ENCODE measurements around the gene RTN4RL1.
A peak's percentile ranks its signal among the peaks of the same experiment; 100 is the strongest.

The RTN4RL1 gene

DNA sequence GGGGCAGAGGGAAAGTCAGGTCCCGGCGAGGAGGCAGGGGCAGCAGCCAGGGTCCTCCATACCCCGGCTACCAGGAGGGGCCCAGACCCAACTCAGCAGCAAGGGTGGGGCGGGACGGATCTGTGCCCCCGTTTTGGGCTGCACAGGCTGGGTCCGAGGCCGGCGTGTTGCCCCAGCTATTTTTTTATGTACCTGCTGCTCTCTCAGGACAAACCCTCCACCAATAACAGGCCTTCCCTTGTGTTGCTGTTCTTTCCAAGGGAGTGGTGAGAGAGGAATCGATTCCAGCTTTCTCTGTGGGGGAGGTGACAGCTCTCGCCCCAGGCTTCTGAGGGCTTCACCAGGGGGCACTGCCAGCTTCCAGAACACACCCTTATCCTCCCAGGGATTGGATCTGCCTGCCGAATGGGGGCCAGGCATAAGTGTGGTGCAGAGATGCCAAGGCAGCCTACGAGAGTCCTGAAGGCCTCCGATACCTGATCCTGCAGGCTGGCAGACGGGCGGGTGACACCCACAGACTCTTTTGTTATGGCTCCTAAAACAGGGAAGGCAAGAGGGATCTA is 22.3 kb downstream of the RTN4RL1 start:
- H3K4me1 ChIP-seq (ENCODE audit: control insufficient read depth in 1 of 2, insufficient read depth in 2 of 2, low read length in 2 of 2): peaks cover 10 to 16% of the 10 kb centered on the region in 2 donors
- H3K27ac ChIP-seq (ENCODE audit: low read depth, low read length): no peak overlapping the region
- H3K4me3 ChIP-seq (ENCODE audit: low read depth in 1 of 2, low read length in 2 of 2): no peak overlapping the region
- H3K36me3 ChIP-seq (ENCODE audit: control insufficient read depth in 1 of 2, insufficient read depth in 2 of 2, low read length in 2 of 2): no peaks in the 10 kb centered on the region
- H3K9ac ChIP-seq (ENCODE audit: low read depth in 1 of 2, low read length in 2 of 2): no peak overlapping the region
- no peaks in the 10 kb centered on the region for H3K27me3 ChIP-seq (ENCODE audit: control insufficient read depth in 1 of 2, insufficient read depth in 2 of 2, low read length in 2 of 2)
- H3K9me3 ChIP-seq (ENCODE audit: control insufficient read depth in 1 of 2, low read length in 2 of 2): no peaks in the 10 kb centered on the region

DNA sequence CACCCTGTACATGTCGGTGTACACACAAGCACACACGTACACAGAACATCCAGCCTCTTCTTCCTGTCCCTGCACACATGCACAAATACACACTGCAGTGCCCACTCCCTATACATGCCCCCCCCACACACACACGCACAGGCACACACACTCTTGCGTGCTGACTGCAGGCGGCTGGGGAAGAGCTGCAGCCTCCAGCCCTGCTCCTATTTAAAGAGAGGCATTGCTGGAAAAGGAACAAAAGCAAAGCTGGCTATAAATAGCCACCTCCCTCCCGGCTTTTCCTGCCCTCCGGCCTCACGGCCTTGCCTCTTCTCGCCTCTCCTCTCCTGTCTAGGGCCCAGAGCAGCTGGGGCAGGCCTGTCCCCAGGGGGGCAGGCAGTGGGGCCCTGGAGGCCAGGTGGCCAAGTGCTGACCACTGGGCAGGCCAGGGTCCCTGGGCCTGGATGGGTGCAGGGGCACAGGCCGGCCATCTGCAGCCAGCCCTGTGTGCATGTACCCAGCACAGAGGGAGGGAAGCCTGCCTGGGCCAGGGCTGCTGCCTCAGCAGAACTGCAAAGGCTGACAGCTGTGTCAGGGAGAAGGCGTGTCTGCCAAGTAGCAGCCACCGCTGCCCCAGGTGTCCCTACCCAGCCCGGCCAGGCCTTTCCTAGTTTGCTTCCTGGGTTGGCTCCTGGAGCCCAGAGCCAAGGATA is 25.4 kb downstream of the RTN4RL1 start:
- Histone ChIP-seq H3K4me3 (ENCODE audit: low read depth in 1 of 2, low read length in 2 of 2) (peak overlapping the region in 1 of 2 donors; percentile 28), H3K4me1 (ENCODE audit: control insufficient read depth in 1 of 2, insufficient read depth in 2 of 2, low read length in 2 of 2) (peaks cover 31 to 35% of the 10 kb centered on the region in 2 donors), H3K9ac (ENCODE audit: low read depth in 1 of 2, low read length in 2 of 2) (peak overlapping the region in 1 of 2 donors; percentile 32), H3K27me3 (ENCODE audit: control insufficient read depth in 1 of 2, insufficient read depth in 2 of 2, low read length in 2 of 2) (no peaks in the 10 kb centered on the region), H3K9me3 (ENCODE audit: control insufficient read depth in 1 of 2, low read length in 2 of 2) (no peaks in the 10 kb centered on the region), H3K36me3 (ENCODE audit: control insufficient read depth in 1 of 2, insufficient read depth in 2 of 2, low read length in 2 of 2) (no peaks in the 10 kb centered on the region), H3K27ac (ENCODE audit: low read depth, low read length) (peak overlapping the region; percentile 32)

DNA sequence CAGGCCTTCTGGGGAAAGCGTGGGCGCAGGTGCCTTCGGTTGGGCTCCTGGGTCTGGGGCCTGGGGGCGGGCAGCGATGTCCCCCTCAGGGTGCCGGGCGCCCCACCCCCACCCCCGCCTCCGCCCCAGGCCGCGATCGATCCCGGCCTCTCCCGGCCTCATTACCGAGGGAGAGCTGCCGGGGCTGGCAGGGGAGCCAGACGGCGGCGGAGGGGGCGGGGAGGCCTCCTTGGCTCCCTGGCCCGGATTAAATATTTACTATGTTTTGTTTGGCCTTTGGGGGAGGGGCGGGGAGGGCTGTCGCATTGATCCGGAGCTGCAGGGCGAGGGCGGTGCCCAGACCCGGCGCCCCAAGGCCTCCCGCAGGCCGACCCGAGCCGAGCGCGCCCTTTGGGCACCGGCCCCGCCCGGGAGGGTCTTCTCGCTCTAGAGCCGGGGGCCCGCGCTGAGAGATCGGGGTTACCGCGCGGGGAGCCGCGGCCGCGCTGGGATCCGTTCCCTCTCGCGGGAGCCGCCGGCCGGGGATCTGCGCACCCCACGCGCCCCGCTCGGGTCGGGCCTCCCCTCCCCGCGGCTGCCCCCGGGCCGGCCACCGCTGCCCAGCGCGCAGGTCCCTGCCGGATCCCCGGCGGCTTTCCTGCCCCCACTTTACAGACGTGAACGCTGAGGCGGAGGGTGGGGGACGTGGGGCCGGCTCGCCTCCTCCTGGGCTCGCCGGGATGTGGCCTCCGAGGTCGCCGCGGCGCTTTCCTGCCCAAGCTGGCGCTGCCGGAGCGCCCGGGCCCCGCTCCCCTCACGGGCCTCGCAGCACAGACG is 27.0 kb downstream of the RTN4RL1 start:
- H3K9ac ChIP-seq (ENCODE audit: low read depth in 1 of 2, low read length in 2 of 2): no peak overlapping the region
- peak overlapping the region; percentile 35 to 48 for H3K4me3 ChIP-seq (ENCODE audit: low read depth in 1 of 2, low read length in 2 of 2)
- H3K4me1 ChIP-seq (ENCODE audit: control insufficient read depth in 1 of 2, insufficient read depth in 2 of 2, low read length in 2 of 2): peaks cover 31 to 35% of the 10 kb centered on the region in 2 donors
- H3K36me3 ChIP-seq (ENCODE audit: control insufficient read depth in 1 of 2, insufficient read depth in 2 of 2, low read length in 2 of 2): no peaks in the 10 kb centered on the region
- peak overlapping the region; percentile 75 for H3K27ac ChIP-seq (ENCODE audit: low read depth, low read length)
- H3K27me3 ChIP-seq (ENCODE audit: control insufficient read depth in 1 of 2, insufficient read depth in 2 of 2, low read length in 2 of 2): no peaks in the 10 kb centered on the region
- no peaks in the 10 kb centered on the region for H3K9me3 ChIP-seq (ENCODE audit: control insufficient read depth in 1 of 2, low read length in 2 of 2)

DNA sequence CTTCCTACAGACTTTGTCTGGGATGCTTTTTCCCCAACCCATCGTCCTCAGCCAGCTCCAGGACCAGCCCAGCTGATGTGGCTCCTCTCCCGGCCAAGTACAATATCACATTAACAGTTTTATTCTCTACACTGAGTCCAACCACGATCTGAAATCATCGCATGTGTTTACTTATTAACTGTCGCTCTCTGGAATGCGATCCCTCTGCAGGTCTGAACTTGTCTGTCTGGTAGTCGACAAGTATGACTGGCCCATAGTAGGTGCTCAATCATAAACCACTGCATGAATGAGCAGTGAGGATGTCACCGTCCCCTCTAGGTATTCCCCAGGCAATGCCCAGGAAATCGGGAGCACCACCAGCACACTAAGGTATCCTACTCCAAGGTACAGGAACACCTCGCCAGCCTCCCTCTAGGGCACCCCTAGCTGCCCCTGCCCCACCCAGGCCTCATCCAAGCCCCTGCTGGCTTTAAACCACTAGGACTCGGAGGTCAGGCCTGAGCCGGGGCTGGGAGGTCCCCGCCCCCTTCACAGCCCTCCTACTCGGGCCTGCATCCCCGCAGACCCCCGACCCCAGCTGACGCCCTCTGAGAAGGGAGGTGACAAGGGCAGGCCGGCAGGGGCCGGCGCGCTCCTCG is 27.7 kb downstream of the RTN4RL1 start:
- Histone ChIP-seq H3K27ac (ENCODE audit: low read depth, low read length) (peak overlapping the region; percentile 75), H3K36me3 (ENCODE audit: control insufficient read depth in 1 of 2, insufficient read depth in 2 of 2, low read length in 2 of 2) (no peaks in the 10 kb centered on the region), H3K9me3 (ENCODE audit: control insufficient read depth in 1 of 2, low read length in 2 of 2) (no peaks in the 10 kb centered on the region), H3K27me3 (ENCODE audit: control insufficient read depth in 1 of 2, insufficient read depth in 2 of 2, low read length in 2 of 2) (no peaks in the 10 kb centered on the region), H3K9ac (ENCODE audit: low read depth in 1 of 2, low read length in 2 of 2) (no peak overlapping the region), H3K4me1 (ENCODE audit: control insufficient read depth in 1 of 2, insufficient read depth in 2 of 2, low read length in 2 of 2) (peaks cover 31 to 35% of the 10 kb centered on the region in 2 donors), H3K4me3 (ENCODE audit: low read depth in 1 of 2, low read length in 2 of 2) (peak overlapping the region in 1 of 2 donors; percentile 35)

DNA sequence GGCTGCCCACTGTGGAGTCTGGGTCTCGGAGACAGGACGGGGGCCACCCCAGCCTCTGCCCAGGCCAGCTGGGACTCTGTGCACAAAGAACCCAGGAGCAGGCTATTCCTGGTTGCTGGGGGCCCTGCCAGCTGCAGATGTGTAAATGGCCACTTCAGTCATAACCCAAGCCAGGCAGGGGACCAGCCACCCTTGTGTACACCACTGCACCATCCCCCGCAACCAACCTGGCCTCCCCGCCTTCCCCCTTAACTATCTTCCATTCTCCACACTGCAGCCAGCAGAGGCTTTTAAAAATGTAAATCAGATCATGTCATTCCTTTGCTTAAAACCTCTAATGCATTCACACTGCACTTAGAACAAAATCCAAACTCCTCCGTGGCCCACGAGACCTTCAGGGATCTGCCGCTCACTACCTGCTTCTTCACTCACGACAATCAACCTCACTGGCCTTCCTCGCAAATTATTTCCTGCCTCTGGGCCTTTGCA is 28.3 kb downstream of the RTN4RL1 start:
- no peaks in the 10 kb centered on the region for H3K27me3 ChIP-seq (ENCODE audit: control insufficient read depth in 1 of 2, insufficient read depth in 2 of 2, low read length in 2 of 2)
- H3K4me1 ChIP-seq (ENCODE audit: control insufficient read depth in 1 of 2, insufficient read depth in 2 of 2, low read length in 2 of 2): peaks cover 31 to 35% of the 10 kb centered on the region in 2 donors
- no peak overlapping the region for H3K27ac ChIP-seq (ENCODE audit: low read depth, low read length)
- no peak overlapping the region for H3K4me3 ChIP-seq (ENCODE audit: low read depth in 1 of 2, low read length in 2 of 2)
- no peak overlapping the region for H3K9ac ChIP-seq (ENCODE audit: low read depth in 1 of 2, low read length in 2 of 2)
- no peaks in the 10 kb centered on the region for H3K9me3 ChIP-seq (ENCODE audit: control insufficient read depth in 1 of 2, low read length in 2 of 2)
- H3K36me3 ChIP-seq (ENCODE audit: control insufficient read depth in 1 of 2, insufficient read depth in 2 of 2, low read length in 2 of 2): no peaks in the 10 kb centered on the region

DNA sequence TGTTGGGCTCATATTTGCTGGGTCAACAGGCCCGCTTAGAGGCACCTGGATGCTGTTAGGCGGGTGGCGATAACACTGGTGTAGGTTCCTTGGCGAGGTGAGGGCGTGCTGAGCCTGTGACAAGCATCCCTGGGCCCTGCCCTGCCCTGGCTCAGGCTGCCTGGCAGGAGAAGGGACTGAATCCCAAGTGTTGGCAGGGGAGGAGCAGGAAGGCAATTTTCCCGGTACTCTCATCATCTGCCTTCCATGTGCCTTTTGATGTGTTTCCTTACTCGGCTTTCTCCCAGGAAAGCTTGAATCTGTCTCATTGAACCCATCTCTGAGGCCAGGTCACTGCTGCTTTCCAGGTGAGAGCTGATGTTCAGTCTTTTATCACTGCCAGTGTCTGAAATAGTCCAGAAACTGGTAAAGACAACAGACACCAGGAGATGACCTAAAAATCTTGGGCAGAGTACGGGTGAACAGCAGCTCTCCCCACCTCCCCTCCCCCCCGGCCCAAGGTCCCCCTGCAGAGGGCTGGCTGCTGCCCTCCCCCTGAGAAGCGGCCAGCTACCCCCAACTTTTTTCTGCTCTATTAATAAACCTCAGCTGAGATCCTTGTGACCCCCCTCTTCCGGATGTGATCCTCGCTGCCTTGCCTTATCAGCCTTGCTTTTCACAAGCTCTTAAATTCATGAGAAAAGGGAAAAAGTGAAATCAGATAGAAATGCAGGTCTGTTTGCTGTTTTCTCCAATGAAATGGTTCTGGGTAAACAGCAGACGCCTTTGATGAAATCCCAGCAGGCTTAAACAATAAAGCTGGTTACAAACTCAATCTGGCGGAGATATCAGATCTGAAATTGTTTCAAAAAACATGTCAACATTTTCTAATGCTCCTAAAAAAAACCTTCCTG is 29.0 kb downstream of the RTN4RL1 start:
- no peaks in the 10 kb centered on the region for H3K9me3 ChIP-seq (ENCODE audit: control insufficient read depth in 1 of 2, low read length in 2 of 2)
- peak overlapping the region; percentile 44 to 59 for H3K4me3 ChIP-seq (ENCODE audit: low read depth in 1 of 2, low read length in 2 of 2)
- no peak overlapping the region for H3K27ac ChIP-seq (ENCODE audit: low read depth, low read length)
- H3K4me1 ChIP-seq (ENCODE audit: control insufficient read depth in 1 of 2, insufficient read depth in 2 of 2, low read length in 2 of 2): peaks cover 31 to 35% of the 10 kb centered on the region in 2 donors
- no peaks in the 10 kb centered on the region for H3K36me3 ChIP-seq (ENCODE audit: control insufficient read depth in 1 of 2, insufficient read depth in 2 of 2, low read length in 2 of 2)
- H3K9ac ChIP-seq (ENCODE audit: low read depth in 1 of 2, low read length in 2 of 2): peak overlapping the region in 1 of 2 donors; percentile 1
- no peaks in the 10 kb centered on the region for H3K27me3 ChIP-seq (ENCODE audit: control insufficient read depth in 1 of 2, insufficient read depth in 2 of 2, low read length in 2 of 2)

DNA sequence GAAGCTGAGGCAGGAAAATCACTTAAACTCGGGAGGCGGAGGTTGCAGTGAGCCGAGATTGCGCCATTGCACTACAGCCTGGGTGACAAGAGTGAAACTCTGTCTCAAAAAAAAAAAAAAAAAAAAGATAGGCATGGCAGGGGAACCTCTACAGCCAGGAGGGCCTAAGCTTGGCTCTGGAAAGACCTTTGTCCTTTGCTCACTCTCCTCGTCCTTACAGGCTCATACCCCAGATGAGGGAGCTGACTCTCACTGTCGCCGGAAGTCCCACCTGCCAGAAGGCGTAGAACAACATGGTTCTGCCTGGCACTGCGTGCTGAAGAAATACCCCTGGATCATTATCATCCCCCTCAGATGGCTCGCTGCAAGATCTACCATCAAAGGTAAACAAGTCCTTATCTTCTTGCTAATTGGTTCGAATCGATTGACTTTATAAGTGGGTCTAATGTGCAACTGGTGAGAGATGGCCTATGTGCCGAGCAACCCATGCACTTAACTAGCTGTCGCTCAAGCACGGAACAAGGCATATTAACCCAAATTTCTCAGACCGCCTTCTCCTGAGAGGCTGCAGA is 29.7 kb downstream of the RTN4RL1 start:
- Histone ChIP-seq H3K27ac (ENCODE audit: low read depth, low read length) (no peak overlapping the region), H3K36me3 (ENCODE audit: control insufficient read depth in 1 of 2, insufficient read depth in 2 of 2, low read length in 2 of 2) (no peaks in the 10 kb centered on the region), H3K4me1 (ENCODE audit: control insufficient read depth in 1 of 2, insufficient read depth in 2 of 2, low read length in 2 of 2) (peaks cover 31 to 35% of the 10 kb centered on the region in 2 donors), H3K27me3 (ENCODE audit: control insufficient read depth in 1 of 2, insufficient read depth in 2 of 2, low read length in 2 of 2) (no peaks in the 10 kb centered on the region), H3K9me3 (ENCODE audit: control insufficient read depth in 1 of 2, low read length in 2 of 2) (no peaks in the 10 kb centered on the region), H3K9ac (ENCODE audit: low read depth in 1 of 2, low read length in 2 of 2) (no peak overlapping the region), H3K4me3 (ENCODE audit: low read depth in 1 of 2, low read length in 2 of 2) (peak overlapping the region; percentile 44 to 59)

DNA sequence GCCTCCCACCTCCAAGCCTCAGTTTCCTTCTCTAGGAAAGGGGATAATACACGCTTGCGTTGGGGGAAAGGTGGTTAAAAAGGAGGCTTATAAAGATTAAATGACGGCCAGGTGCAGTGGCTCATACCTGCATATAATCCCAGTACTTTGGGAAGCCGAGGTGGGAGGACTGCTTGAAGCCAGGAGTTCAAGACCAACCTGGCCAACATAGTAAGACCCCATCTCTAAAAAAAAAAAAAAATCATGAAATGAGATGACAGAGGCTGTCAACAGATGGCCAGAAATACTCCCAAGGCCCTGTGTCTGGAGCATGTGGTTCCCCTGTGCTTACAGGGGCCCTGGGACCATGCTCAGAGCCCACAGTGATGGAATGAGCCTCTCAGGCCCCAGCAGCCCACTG is 30.4 kb downstream of the RTN4RL1 start:
- no peak overlapping the region for H3K4me3 ChIP-seq (ENCODE audit: low read depth in 1 of 2, low read length in 2 of 2)
- no peak overlapping the region for H3K9ac ChIP-seq (ENCODE audit: low read depth in 1 of 2, low read length in 2 of 2)
- H3K36me3 ChIP-seq (ENCODE audit: control insufficient read depth in 1 of 2, insufficient read depth in 2 of 2, low read length in 2 of 2): no peaks in the 10 kb centered on the region
- no peaks in the 10 kb centered on the region for H3K27me3 ChIP-seq (ENCODE audit: control insufficient read depth in 1 of 2, insufficient read depth in 2 of 2, low read length in 2 of 2)
- H3K4me1 ChIP-seq (ENCODE audit: control insufficient read depth in 1 of 2, insufficient read depth in 2 of 2, low read length in 2 of 2): peaks cover 25 to 29% of the 10 kb centered on the region in 2 donors
- H3K9me3 ChIP-seq (ENCODE audit: control insufficient read depth in 1 of 2, low read length in 2 of 2): no peaks in the 10 kb centered on the region
- H3K27ac ChIP-seq (ENCODE audit: low read depth, low read length): no peak overlapping the region

DNA sequence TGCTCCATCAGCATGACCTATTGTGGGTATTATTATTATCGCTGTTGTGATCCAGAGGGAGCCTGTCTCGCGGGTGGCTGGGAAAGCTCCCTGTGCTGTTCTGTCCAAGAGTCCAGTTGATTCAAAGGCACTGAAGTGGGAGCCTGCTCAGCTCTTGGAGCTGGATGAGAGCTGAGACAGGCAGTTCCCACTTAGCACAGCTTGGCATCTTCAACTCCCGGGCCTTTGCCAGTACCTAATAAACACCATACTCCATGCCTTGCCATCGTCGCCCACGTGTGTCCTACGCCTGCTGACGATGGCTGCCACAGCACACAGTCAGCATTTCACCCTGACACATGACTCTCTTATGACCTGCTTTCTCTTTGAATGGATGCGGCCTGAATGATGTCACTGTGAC is 32.6 kb downstream of the RTN4RL1 start:
- Histone ChIP-seq H3K27me3 (ENCODE audit: control insufficient read depth in 1 of 2, insufficient read depth in 2 of 2, low read length in 2 of 2) (no peaks in the 10 kb centered on the region), H3K27ac (ENCODE audit: low read depth, low read length) (no peak overlapping the region), H3K9ac (ENCODE audit: low read depth in 1 of 2, low read length in 2 of 2) (no peak overlapping the region), H3K9me3 (ENCODE audit: control insufficient read depth in 1 of 2, low read length in 2 of 2) (no peaks in the 10 kb centered on the region), H3K4me3 (ENCODE audit: low read depth in 1 of 2, low read length in 2 of 2) (no peak overlapping the region), H3K36me3 (ENCODE audit: control insufficient read depth in 1 of 2, insufficient read depth in 2 of 2, low read length in 2 of 2) (no peaks in the 10 kb centered on the region), H3K4me1 (ENCODE audit: control insufficient read depth in 1 of 2, insufficient read depth in 2 of 2, low read length in 2 of 2) (peaks cover 19% of the 10 kb centered on the region in 2 donors)
